ENCODE measurements around the gene GYPC.

GYPC gene

GRCh38 chr2:126655500-126656430, at the start of gene GYPC:
TSS of gene GYPC (plus strand) at chr2:126656158. CDS start at chr2:126656264, 106 bp downstream.
- H3K36me3 ChIP-seq (ENCODE audit: control insufficient read depth, insufficient read depth, low read length) = no peaks in the 10 kb centered on the region
- H3K27ac ChIP-seq (ENCODE audit: low read length) = no peak within 1 kb of the TSS
- no peaks in the 10 kb centered on the region for H3K9me3 ChIP-seq (ENCODE audit: control insufficient read depth, insufficient read depth, low read length)
- no peak for DNase-seq (ENCODE audit: low read depth, low spot score)
- peaks cover 8% of the 10 kb centered on the region for H3K4me1 ChIP-seq (ENCODE audit: control insufficient read depth, insufficient read depth, low read length)
- WGBS (ENCODE audit: insufficient coverage, insufficient read length) = no CpG with 5 or more reads among the region's 51 CpGs
- no peaks in the 10 kb centered on the region; the same call in 1 of the 2 replicates for H3K27me3 ChIP-seq (ENCODE audit: control insufficient read depth, insufficient read depth, low read length)
- H3K4me3 ChIP-seq (ENCODE audit: low read length) = peak within 1 kb of the TSS; percentile 57

GRCh38 chr2:126614524-126615227, 41.3 kb upstream of the GYPC start:
- H3K4me1 ChIP-seq (ENCODE audit: control insufficient read depth, insufficient read depth, low read length) = no peaks in the 10 kb centered on the region
- WGBS (ENCODE audit: insufficient coverage, insufficient read length) = no CpG with 5 or more reads among the region's 1 CpG

GRCh38 chr2:126616606-126617069, 39.3 kb upstream of the GYPC start:
- no peak overlapping the region for H3K4me3 ChIP-seq (ENCODE audit: low read length)
- H3K27ac ChIP-seq (ENCODE audit: low read length) = no peak overlapping the region
- no peaks in the 10 kb centered on the region for H3K4me1 ChIP-seq (ENCODE audit: control insufficient read depth, insufficient read depth, low read length)
- no peaks in the 10 kb centered on the region for H3K36me3 ChIP-seq (ENCODE audit: control insufficient read depth, insufficient read depth, low read length)
- DNase-seq (ENCODE audit: low read depth, low spot score) = no peak
- no peaks in the 10 kb centered on the region for H3K27me3 ChIP-seq (ENCODE audit: control insufficient read depth, insufficient read depth, low read length)
- H3K9me3 ChIP-seq (ENCODE audit: control insufficient read depth, insufficient read depth, low read length) = no peaks in the 10 kb centered on the region
- WGBS (ENCODE audit: insufficient coverage, insufficient read length) = no CpG with 5 or more reads among the region's 6 CpGs

More at GRCh38 chr2:126614524-126615227, 41.3 kb upstream of the GYPC start:
- no peaks in the 10 kb centered on the region for H3K9me3 ChIP-seq (ENCODE audit: control insufficient read depth, insufficient read depth, low read length)
- no peak for DNase-seq (ENCODE audit: low read depth, low spot score)
- no peak overlapping the region for H3K27ac ChIP-seq (ENCODE audit: low read length)
- no peaks in the 10 kb centered on the region for H3K27me3 ChIP-seq (ENCODE audit: control insufficient read depth, insufficient read depth, low read length)
- no peak overlapping the region for H3K4me3 ChIP-seq (ENCODE audit: low read length)
- H3K36me3 ChIP-seq (ENCODE audit: control insufficient read depth, insufficient read depth, low read length) = no peaks in the 10 kb centered on the region

- DNase-seq (ENCODE audit: low read depth, low spot score) = no peak
These were observed 35.7 kb upstream of the GYPC start for GRCh38 chr2:126620302-126620701.

GRCh38 chr2:126623000-126623399, 33.0 kb upstream of the GYPC start:
- no peak for DNase-seq (ENCODE audit: low read depth, low spot score)
- Histone ChIP-seq H3K9me3 (ENCODE audit: control insufficient read depth, insufficient read depth, low read length) (no peaks in the 10 kb centered on the region), H3K36me3 (ENCODE audit: control insufficient read depth, insufficient read depth, low read length) (no peaks in the 10 kb centered on the region), H3K27ac (ENCODE audit: low read length) (no peak overlapping the region), H3K27me3 (ENCODE audit: control insufficient read depth, insufficient read depth, low read length) (no peaks in the 10 kb centered on the region), H3K4me1 (ENCODE audit: control insufficient read depth, insufficient read depth, low read length) (no peaks in the 10 kb centered on the region; the same call in 1 of the 2 replicates), H3K4me3 (ENCODE audit: low read length) (no peak overlapping the region)
- WGBS (ENCODE audit: insufficient coverage, insufficient read length) = no CpG with 5 or more reads among the region's 3 CpGs

More at GRCh38 chr2:126620302-126620701, 35.7 kb upstream of the GYPC start:
- Histone ChIP-seq H3K27me3 (ENCODE audit: control insufficient read depth, insufficient read depth, low read length) (no peaks in the 10 kb centered on the region), H3K4me1 (ENCODE audit: control insufficient read depth, insufficient read depth, low read length) (no peaks in the 10 kb centered on the region), H3K4me3 (ENCODE audit: low read length) (no peak overlapping the region), H3K27ac (ENCODE audit: low read length) (no peak overlapping the region), H3K9me3 (ENCODE audit: control insufficient read depth, insufficient read depth, low read length) (no peaks in the 10 kb centered on the region), H3K36me3 (ENCODE audit: control insufficient read depth, insufficient read depth, low read length) (no peaks in the 10 kb centered on the region)
- WGBS (ENCODE audit: insufficient coverage, insufficient read length) = no CpG with 5 or more reads among the region's 2 CpGs

GRCh38 chr2:126627643-126628042, 28.3 kb upstream of the GYPC start:
- Histone ChIP-seq H3K27ac (ENCODE audit: low read length) (no peak overlapping the region), H3K4me3 (ENCODE audit: low read length) (no peak overlapping the region), H3K27me3 (ENCODE audit: control insufficient read depth, insufficient read depth, low read length) (no peaks in the 10 kb centered on the region), H3K9me3 (ENCODE audit: control insufficient read depth, insufficient read depth, low read length) (no peaks in the 10 kb centered on the region), H3K36me3 (ENCODE audit: control insufficient read depth, insufficient read depth, low read length) (no peaks in the 10 kb centered on the region), H3K4me1 (ENCODE audit: control insufficient read depth, insufficient read depth, low read length) (no peaks in the 10 kb centered on the region; the same call in 1 of the 2 replicates)
- no CpG with 5 or more reads among the region's 2 CpGs for WGBS (ENCODE audit: insufficient coverage, insufficient read length)
- no peak for DNase-seq (ENCODE audit: low read depth, low spot score)

- no CpG with 5 or more reads among the region's 12 CpGs for WGBS (ENCODE audit: insufficient coverage, insufficient read length)
- Histone ChIP-seq H3K4me3 (ENCODE audit: low read length) (no peak overlapping the region), H3K27me3 (ENCODE audit: control insufficient read depth, insufficient read depth, low read length) (no peaks in the 10 kb centered on the region), H3K4me1 (ENCODE audit: control insufficient read depth, insufficient read depth, low read length) (peaks cover 1% of the 10 kb centered on the region; the same call in 1 of the 2 replicates), H3K36me3 (ENCODE audit: control insufficient read depth, insufficient read depth, low read length) (no peaks in the 10 kb centered on the region), H3K9me3 (ENCODE audit: control insufficient read depth, insufficient read depth, low read length) (no peaks in the 10 kb centered on the region), H3K27ac (ENCODE audit: low read length) (no peak overlapping the region)
- no peak for DNase-seq (ENCODE audit: low read depth, low spot score)
These were observed 21.6 kb upstream of the GYPC start for GRCh38 chr2:126634273-126634861.

GRCh38 chr2:126635281-126635680, 20.7 kb upstream of the GYPC start:
- H3K9me3 ChIP-seq (ENCODE audit: control insufficient read depth, insufficient read depth, low read length) = no peaks in the 10 kb centered on the region
- H3K27ac ChIP-seq (ENCODE audit: low read length) = no peak overlapping the region
- DNase-seq (ENCODE audit: low read depth, low spot score) = no peak
- WGBS (ENCODE audit: insufficient coverage, insufficient read length) = no CpG with 5 or more reads among the region's 1 CpG
- no peaks in the 10 kb centered on the region for H3K36me3 ChIP-seq (ENCODE audit: control insufficient read depth, insufficient read depth, low read length)
- peaks cover 1% of the 10 kb centered on the region; the same call in 1 of the 2 replicates for H3K4me1 ChIP-seq (ENCODE audit: control insufficient read depth, insufficient read depth, low read length)
- no peak overlapping the region for H3K4me3 ChIP-seq (ENCODE audit: low read length)
- H3K27me3 ChIP-seq (ENCODE audit: control insufficient read depth, insufficient read depth, low read length) = no peaks in the 10 kb centered on the region

- DNase-seq (ENCODE audit: low read depth, low spot score) = no peak
- H3K36me3 ChIP-seq (ENCODE audit: control insufficient read depth, insufficient read depth, low read length) = no peaks in the 10 kb centered on the region
- no peaks in the 10 kb centered on the region for H3K27me3 ChIP-seq (ENCODE audit: control insufficient read depth, insufficient read depth, low read length)
- H3K4me1 ChIP-seq (ENCODE audit: control insufficient read depth, insufficient read depth, low read length) = peaks cover 1% of the 10 kb centered on the region; the same call in 1 of the 2 replicates
- no peaks in the 10 kb centered on the region for H3K9me3 ChIP-seq (ENCODE audit: control insufficient read depth, insufficient read depth, low read length)
- WGBS (ENCODE audit: insufficient coverage, insufficient read length) = no CpG with 5 or more reads among the region's 1 CpG
- H3K27ac ChIP-seq (ENCODE audit: low read length) = no peak overlapping the region
- no peak overlapping the region for H3K4me3 ChIP-seq (ENCODE audit: low read length)
These were observed 20.2 kb upstream of the GYPC start for GRCh38 chr2:126635736-126636135.

- peaks cover 1% of the 10 kb centered on the region; the same call in 1 of the 2 replicates for H3K4me1 ChIP-seq (ENCODE audit: control insufficient read depth, insufficient read depth, low read length)
- H3K9me3 ChIP-seq (ENCODE audit: control insufficient read depth, insufficient read depth, low read length) = no peaks in the 10 kb centered on the region
- H3K27me3 ChIP-seq (ENCODE audit: control insufficient read depth, insufficient read depth, low read length) = no peaks in the 10 kb centered on the region
- no peak for DNase-seq (ENCODE audit: low read depth, low spot score)
- H3K4me3 ChIP-seq (ENCODE audit: low read length) = no peak overlapping the region
- no CpG with 5 or more reads among the region's 2 CpGs for WGBS (ENCODE audit: insufficient coverage, insufficient read length)
- H3K36me3 ChIP-seq (ENCODE audit: control insufficient read depth, insufficient read depth, low read length) = no peaks in the 10 kb centered on the region
- no peak overlapping the region for H3K27ac ChIP-seq (ENCODE audit: low read length)
These were observed 18.6 kb upstream of the GYPC start for GRCh38 chr2:126637386-126637785.

Measured in iPS DF 6.9 (cell line).